Islet precursor cell (in vitro differentiated cells): Measurements from ENCODE around the gene KAZN.

Experiments used
- DNase-seq: peaks from one replicate; pipeline ENCODE4 v3.0.0-alpha.2; 2018

Gene KAZN

DNA sequence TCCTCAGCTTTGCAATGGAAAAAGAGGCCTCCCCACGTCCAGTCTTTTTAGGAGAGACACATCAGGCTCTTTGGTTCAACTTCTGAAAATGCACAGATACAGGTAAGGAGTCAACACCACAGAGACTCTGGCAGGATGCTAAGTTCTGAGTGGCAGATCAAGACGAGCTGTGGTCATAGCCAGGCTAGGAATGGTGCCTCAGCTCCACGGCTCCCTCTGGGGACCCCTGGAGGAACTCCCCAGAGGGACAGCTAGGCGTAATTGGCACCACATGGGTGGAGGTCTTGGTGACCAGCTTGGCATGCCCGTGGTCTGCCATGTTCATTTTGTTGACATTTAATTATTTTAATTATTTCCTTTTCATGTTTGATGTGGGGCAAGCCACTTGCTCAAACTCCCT, 206.1 kb downstream of the KAZN start:
- no peak for DNase-seq

DNA sequence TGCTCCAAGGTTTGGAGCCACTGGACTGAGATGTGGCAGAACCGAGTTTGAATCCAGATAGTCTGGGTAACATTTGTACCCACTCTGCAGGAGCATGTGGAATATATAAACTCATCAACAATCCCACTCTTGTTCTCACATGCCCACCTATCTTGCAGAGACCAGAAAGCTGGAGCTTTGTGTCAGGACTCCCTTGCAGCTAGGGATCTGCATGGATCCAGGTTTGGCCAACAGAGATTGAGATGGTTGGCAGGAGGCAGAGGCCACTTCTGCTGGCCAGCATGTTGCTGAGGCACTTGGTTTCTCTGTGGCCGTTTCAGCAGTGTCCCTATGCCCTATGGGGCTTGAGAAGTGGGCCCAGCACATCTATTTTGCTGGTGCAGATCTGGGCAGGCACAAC, 208.3 kb downstream of the KAZN start:
- DNase-seq: no peak

DNA sequence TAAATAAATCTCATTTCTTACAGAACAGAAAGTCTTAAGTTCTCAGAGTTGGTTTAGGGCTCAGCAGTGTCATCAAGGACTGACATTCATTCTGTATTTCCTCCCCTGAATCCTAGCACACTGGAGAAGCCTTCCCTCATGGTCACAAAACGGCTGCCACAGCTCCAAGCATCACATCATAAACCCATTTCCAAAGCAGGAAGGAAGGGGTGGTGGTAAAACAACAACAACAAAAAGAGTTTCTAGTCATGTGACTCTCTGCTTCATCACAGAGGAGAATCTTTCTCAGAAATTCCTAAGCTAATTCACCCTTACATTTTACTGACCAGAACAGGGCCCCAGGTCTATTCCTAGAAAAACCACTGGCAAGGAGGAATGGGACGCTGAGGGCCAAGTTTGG, 210.3 kb downstream of the KAZN start:
- DNase-seq: no peak

DNA sequence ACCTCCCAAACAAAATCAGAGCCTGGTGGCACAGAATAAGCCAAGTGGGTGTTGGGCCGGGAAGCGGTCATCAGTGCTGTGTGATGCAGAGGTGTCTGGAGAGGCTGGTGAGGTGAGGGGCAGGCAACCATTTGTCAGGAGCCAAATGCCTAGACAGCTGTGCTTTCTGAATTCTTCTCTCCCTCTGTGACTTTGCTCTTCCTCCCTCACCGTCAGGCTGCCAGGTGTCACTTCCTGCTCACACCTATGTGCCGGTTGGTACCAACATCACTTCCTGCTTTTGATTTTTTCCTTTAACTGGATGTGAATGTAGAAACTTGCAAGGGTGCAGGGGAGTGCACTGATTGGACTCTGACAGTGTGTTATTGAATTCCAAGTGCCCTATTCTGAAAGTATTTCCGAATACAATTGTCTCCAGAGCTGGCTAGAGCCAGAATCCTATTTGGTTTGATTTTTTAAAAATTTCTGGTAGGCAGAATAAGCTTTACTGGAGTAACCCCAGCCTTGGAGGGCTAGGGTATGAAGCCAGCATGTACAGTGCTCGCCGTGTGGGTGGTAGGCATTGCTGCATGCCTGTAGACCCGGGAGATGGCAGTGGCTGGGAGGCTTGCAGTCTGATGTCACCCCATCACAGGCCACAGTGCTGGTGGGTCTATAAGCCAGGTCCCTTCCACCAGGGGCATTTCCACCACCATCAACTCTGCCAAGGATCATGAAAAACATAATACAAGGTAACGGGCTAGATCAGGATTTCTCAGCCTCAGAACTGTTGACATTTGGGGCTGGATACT, 210.9 kb downstream of the KAZN start:
- no peak for DNase-seq

GRCh38 chr1:14810595-14811361, 212.3 kb downstream of the KAZN start:
- no peak for DNase-seq

GRCh38 chr1:14811573-14811972, 213.1 kb downstream of the KAZN start:
- DNase-seq: no peak

- DNase-seq: no peak
These were observed 213.7 kb downstream of the KAZN start for GRCh38 chr1:14812189-14812588.

GRCh38 chr1:14815175-14815877, 216.8 kb downstream of the KAZN start:
- no peak for DNase-seq

GRCh38 chr1:14817223-14818170, 219.0 kb downstream of the KAZN start:
- no peak for DNase-seq

DNA sequence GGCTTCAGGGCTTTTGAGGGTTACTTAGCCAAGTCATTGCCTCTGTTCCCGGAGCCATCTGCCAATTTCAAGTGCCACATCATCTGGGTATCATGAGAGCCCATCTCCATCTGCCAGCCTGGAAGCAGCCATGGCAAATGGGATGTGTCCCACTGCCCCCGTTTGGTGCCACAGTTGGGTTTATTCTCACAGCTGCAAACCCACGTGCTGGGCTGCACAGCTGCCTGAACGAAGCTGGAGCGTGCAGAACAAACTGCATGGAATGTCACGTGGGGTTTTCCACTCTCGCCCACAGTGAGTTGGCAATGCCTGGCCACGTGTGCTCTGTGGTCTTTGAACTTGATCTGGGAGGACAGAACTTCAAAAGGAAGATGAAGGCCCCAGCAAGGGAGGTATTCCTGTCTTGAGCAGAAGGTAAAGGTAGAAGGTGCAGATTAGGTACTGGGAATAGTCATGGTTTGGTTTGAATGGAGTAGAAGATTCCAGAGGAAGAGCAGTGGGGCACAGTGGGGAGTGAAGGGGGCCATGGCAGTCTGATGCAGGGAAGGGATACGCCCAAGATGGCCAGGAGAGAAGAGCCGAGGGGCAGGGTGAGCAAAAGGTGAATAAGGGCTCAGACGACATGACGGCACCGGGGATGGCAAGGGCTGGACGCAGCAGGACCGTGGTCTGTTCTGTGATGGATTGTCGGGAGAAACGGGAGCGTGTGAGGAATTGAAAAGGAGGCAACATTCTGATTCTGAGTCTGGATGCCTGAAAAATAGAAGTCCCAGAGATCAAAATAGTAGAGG, 222.0 kb downstream of the KAZN start:
- DNase-seq: no peak

DNA sequence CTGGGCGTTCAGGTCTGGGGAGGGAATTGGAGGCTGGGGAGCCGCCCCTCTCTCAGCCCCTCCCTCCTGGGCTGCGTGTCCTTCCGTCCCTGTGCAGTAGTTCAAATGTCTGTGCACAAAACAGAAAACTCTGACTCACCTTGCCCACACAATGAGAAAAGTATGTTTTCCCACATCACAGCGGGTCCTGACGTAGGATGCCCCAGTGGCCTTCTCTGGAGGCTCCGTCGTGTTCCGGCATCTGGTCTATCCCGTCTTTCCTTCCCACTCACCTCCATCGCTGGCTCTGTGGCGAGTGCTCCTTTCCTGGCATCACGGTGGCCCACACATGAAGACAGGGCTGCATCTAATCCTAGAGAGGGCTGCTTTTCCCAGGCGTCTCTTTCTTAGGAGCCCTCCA, 224.0 kb downstream of the KAZN start:
- no peak for DNase-seq

DNA sequence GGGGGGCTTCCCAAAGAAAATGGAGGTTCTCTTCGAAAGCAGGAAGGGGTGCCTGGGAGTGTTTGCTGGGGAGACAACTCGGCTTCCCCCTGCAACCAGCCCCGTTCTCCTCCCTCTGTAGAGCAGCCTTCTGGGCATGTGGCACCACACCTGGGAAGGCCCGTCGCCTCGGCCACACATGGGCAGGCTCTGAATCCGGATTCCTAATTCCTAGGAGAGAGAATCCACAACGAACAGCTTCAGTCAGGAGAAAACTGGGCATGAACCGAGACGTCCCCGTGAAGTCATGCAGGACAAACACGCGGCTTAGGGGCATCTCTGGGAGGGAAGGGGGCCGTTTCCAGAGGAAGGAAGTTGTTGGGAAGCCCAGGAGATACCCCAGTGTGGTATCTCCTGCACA, 224.5 kb downstream of the KAZN start:
- DNase-seq: no peak

- DNase-seq: no peak
These were observed 225.9 kb downstream of the KAZN start for GRCh38 chr1:14824314-14824915.

- no peak for DNase-seq
These were observed 226.9 kb downstream of the KAZN start for GRCh38 chr1:14825396-14825795.

DNA sequence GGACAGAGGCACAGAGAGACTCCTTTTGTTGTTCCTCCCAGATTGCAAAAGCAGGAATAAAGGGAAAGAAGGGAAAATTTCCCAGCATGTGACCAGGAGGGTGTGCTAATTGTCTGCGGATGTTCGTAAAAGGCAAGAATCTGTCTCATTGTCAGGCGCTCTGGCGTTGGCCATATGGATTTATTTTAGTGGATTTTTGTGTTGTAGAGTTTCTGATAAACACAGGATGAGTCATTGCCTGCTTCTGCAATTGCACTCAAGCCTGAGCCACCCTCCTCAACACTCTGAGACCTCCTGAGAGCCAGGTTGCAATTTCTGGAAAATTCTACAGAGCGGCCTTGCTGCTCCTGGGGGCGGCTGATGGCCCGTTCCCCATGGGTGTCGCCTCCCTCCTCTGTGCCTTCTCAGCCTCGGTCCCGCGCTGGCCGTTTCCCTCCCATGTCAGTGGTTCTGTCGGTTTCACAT, 227.7 kb downstream of the KAZN start:
- no peak for DNase-seq

DNA sequence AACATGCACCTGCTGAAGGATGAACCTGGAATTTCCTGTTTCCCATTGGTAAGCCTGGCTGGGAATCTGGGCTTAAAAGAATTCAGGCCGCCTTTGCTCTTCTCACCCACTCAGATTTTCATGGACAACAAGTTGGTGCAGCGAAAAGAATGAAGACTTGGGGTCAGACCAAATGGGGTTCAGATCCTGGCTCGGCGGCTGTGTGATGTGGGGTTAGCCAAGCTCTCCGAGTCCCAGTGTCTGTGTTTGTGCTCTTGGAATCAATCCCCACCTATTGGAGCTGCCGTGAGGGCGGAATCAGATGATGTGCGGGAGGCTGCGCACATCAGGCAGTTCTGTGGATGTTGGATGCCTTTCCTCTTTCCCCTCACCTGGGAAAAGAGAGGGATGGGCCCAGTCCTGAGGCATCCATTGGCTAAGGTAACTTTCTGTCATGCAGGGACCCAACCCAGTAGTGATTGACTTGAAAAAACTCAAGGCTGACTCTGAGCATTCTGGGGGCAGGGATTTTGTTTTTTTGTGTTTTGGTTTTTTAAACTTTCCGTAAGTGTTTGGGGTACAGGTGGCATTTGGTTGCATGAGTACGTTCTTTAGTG, 228.3 kb downstream of the KAZN start:
- DNase-seq: no peak

GRCh38 chr1:14827870-14828269, 229.4 kb downstream of the KAZN start:
- DNase-seq: no peak

DNA sequence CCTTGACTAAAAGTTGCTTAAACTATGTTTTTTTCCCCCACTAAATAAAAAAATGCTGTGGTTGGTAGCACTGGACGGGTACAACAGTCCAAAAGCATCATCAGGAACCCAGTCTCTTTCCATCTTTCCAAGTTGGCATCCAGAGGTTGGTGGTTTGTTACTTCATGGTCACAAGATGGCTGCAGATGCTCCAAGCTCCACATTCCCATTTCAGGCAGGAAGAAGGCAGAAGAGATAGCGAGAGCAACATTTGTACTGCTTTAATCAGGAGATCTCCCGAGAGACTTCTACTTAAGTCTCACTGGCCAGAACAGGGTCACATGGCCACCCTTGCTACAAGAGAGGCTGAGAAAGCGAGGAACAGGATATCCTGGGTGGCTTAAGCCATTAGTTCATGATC, 230.2 kb downstream of the KAZN start:
- DNase-seq: no peak

- DNase-seq: no peak
These were observed 237.2 kb downstream of the KAZN start for GRCh38 chr1:14835725-14836124.

DNA sequence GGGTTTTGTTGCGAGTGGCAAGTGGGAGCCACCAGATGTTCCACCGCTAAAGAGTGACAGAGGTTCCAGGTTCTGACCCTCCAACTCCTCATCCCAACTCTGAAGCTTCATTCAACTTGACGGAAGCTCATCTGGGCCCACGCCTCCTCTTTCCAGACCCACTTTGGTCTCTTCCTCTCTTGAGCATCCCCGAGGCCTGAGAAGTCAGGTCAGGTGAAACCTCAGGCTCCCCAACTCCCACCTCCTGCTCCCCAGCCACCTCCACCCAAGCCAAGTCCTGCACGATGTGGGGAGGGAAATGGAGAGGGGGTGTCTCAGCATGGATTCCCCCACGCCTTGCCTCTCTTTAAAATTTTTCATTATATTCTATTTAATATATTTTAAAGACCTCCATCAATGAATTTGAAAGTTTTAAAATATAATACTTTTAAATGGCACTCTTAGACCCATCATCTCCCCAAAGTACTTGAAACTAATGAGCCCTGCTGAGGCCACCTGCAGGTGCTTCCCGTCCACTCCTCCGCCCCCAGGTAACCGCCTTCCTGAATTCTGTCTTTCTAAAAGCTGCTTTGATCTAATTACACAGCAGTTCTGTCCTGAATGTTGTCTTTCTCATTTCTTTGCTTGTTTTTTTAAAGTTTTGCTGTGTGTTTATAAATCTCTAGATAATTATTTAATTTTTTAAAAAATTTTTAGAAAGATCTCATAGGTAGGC, 238.1 kb downstream of the KAZN start:
- no peak for DNase-seq
